HEK293T (cell line): ENCODE measurements around the gene CELF4.
A peak's percentile ranks its signal among the peaks of the same experiment; 100 is the strongest.

ENCODE experiments used
- CTCF ChIA-PET: fragments of 350-600 bp; formaldehyde crosslinking; extraction: SDS; loops from one replicate; lab custom pipeline; 2021; ENCODE audit warnings: antibody characterized with exemption, inconsistent platforms; lab: Yijun Ruan, JAX
- POLR2A ChIA-PET: fragments of 350-600 bp; formaldehyde crosslinking; extraction: SDS; loops from one replicate; lab custom pipeline; 2020; ENCODE audit warnings: antibody characterized with exemption, inconsistent platforms; lab: Yijun Ruan, JAX
- DNase-seq: peaks from one replicate; pipeline ENCODE4 v3.0.0; 2012; ENCODE audit warnings: mixed read lengths; ENCODE audit errors: extremely low spot score
- ARNT ChIP-seq: fragments of 450-650 bp; IDR thresholded peaks from 2 replicates; pipeline ENCODE4 v1.6.1; 2017; ENCODE audit warnings: mild to moderate bottlenecking
- BHLHE40 ChIP-seq: fragments of 450-650 bp; IDR thresholded peaks from 2 replicates; pipeline ENCODE4 v1.6.1; 2016; ENCODE audit warnings: mild to moderate bottlenecking, moderate library complexity, borderline replicate concordance
- CTBP1 ChIP-seq: fragments of 450-650 bp; IDR thresholded peaks from 2 replicates; pipeline ENCODE4 v1.6.1; 2016; ENCODE audit warnings: borderline replicate concordance
- ELF4 ChIP-seq: fragments of 450-650 bp; IDR thresholded peaks from 2 replicates; pipeline ENCODE4 v1.6.1; 2017; ENCODE audit warnings: antibody characterized with exemption
- FOXA1 ChIP-seq: fragments of 450-650 bp; IDR thresholded peaks from 2 replicates; pipeline ENCODE4 v1.6.1; 2016; ENCODE audit warnings: mild to moderate bottlenecking
- FOXK2 ChIP-seq: fragments of 450-650 bp; IDR thresholded peaks from 2 replicates; pipeline ENCODE4 v1.6.1; 2016; ENCODE audit warnings: mild to moderate bottlenecking
- FOXM1 ChIP-seq: fragments of 450-650 bp; IDR thresholded peaks from 2 replicates; pipeline ENCODE4 v1.6.1; 2017; ENCODE audit warnings: mild to moderate bottlenecking, borderline replicate concordance
- HDGF ChIP-seq: fragments of 450-650 bp; IDR thresholded peaks from 2 replicates; pipeline ENCODE4 v1.6.1; 2017; ENCODE audit warnings: antibody characterized with exemption, borderline replicate concordance
- L3MBTL2 ChIP-seq: fragments of 450-650 bp; conservative IDR thresholded peaks from 2 replicates; pipeline ENCODE4 v1.6.1; 2016; ENCODE audit warnings: mild to moderate bottlenecking
- LEF1 ChIP-seq: fragments of 450-650 bp; IDR thresholded peaks from 2 replicates; pipeline ENCODE4 v1.6.1; 2017; ENCODE audit warnings: mild to moderate bottlenecking, borderline replicate concordance
- NFRKB ChIP-seq: fragments of 450-650 bp; IDR thresholded peaks from 2 replicates; pipeline ENCODE4 v1.6.1; 2016; ENCODE audit warnings: mild to moderate bottlenecking, moderate library complexity
- SP1 ChIP-seq: fragments of 450-650 bp; IDR thresholded peaks from 2 replicates; pipeline ENCODE4 v1.6.1; 2017
- SUZ12 ChIP-seq: fragments of 450-650 bp; IDR thresholded peaks from 2 replicates; pipeline ENCODE4 v1.6.1; 2016; ENCODE audit warnings: mild to moderate bottlenecking
- TARDBP ChIP-seq: fragments of 450-650 bp; IDR thresholded peaks from 2 replicates; pipeline ENCODE4 v1.6.1; 2016
- ZNF384 ChIP-seq: fragments of 450-650 bp; IDR thresholded peaks from 2 replicates; pipeline ENCODE4 v1.6.1; 2016
- TF ChIP-seq, protein P1 (sequence below): fragments of 450-650 bp; IDR thresholded peaks from 2 replicates; pipeline ENCODE4 v1.6.1; 2016

The CELF4 gene

GRCh38 chr18:37430357-37431076 lies 135.1 kb downstream of the CELF4 start:
- peak; percentile 31 for DNase-seq
- TF ChIP-seq ELF4 (no peak), FOXK2 (no peak)
- ChIA-PET CTCF (no interaction called here), POLR2A (no interaction called here)

GRCh38 chr18:37429791-37430190 lies 135.8 kb downstream of the CELF4 start:
- no peak for DNase-seq
- ChIA-PET POLR2A (no interaction called here), CTCF (interaction anchor here (0.7 kb wide), 1 partner anchor 187 kb away, joined by 3 read pairs; no protein-coding TSS in a partner anchor)
- TF ChIP-seq ELF4 (no peak), BHLHE40 (no peak), TARDBP (no peak), L3MBTL2 (no peak), HDGF (no peak)

DNA sequence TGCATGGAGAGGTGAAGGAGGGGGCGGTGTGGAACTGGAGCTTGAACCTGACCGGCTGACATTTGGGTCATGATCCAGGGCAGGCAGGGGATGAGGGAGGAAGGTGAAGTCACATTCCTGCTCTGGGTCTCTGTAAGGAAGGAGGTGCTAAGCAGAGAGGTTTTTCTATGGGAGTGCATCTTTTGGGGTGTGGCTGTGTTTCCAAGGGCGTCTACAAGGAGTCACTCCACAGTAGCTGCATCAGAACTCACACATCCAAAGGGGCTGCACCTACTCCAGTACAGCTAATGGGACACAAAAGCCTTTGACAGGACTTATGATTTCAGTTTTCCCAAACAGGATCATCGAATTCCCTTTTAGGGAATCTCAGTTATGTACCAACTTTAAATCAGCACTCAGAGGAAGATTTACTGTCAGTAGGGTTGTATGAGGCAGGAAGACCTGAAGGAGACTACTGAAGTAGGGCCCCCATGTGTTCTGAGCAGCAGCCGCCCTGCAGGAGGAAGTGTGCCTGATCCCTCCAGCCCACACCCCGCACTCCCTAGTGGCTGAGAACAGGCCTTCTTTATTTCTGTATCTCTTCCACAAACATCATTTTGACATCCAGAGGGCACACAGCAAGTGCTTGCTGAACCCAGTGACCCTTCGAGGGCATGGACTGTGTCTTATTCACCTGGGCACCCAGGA lies 137.2 kb downstream of the CELF4 start:
- POLR2A ChIA-PET: no interaction called here
- CTCF ChIA-PET: no interaction called here
- DNase-seq: no peak
- no peak for TF ChIP-seq LEF1
- TF ChIP-seq SUZ12: no peak
- TF ChIP-seq TARDBP: no peak
- TF ChIP-seq HDGF: no peak
- no peak for TF ChIP-seq CTBP1
- TF ChIP-seq L3MBTL2: no peak
- TF ChIP-seq ZNF384: no peak
- no peak for TF ChIP-seq ELF4
- TF ChIP-seq, protein P1, sequence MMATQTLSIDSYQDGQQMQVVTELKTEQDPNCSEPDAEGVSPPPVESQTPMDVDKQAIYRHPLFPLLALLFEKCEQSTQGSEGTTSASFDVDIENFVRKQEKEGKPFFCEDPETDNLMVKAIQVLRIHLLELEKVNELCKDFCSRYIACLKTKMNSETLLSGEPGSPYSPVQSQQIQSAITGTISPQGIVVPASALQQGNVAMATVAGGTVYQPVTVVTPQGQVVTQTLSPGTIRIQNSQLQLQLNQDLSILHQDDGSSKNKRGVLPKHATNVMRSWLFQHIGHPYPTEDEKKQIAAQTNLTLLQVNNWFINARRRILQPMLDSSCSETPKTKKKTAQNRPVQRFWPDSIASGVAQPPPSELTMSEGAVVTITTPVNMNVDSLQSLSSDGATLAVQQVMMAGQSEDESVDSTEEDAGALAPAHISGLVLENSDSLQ: no peak
- no peak for TF ChIP-seq FOXM1
- TF ChIP-seq ARNT: no peak
- no peak for TF ChIP-seq SP1
- TF ChIP-seq FOXA1: no peak
- TF ChIP-seq FOXK2: no peak
- TF ChIP-seq BHLHE40: no peak
- TF ChIP-seq NFRKB: no peak

GRCh38 chr18:37426586-37426985 lies 139.0 kb downstream of the CELF4 start:
- ChIA-PET POLR2A (no interaction called here), CTCF (no interaction called here)
- no peak for DNase-seq
- TF ChIP-seq CTBP1 (no peak), ARNT (no peak), FOXM1 (no peak), NFRKB (no peak), SUZ12 (no peak), BHLHE40 (no peak), HDGF (no peak), TARDBP (no peak), LEF1 (no peak), ZNF384 (no peak), FOXK2 (no peak), L3MBTL2 (no peak), ELF4 (no peak), SP1 (no peak)
- TF ChIP-seq, protein P1: no peak

- DNase-seq: no peak
- TF ChIP-seq FOXA1 (no peak), NFRKB (no peak), TARDBP (no peak), LEF1 (no peak), SP1 (no peak), FOXK2 (no peak), FOXM1 (no peak), ZNF384 (no peak)
- ChIA-PET CTCF (interaction anchor here (1.1 kb wide), 1 partner anchor 60 kb away, joined by 3 read pairs; no protein-coding TSS in a partner anchor), POLR2A (no interaction called here)
Observed at GRCh38 chr18:37425222-37425621, 140.4 kb downstream of the CELF4 start.

DNA sequence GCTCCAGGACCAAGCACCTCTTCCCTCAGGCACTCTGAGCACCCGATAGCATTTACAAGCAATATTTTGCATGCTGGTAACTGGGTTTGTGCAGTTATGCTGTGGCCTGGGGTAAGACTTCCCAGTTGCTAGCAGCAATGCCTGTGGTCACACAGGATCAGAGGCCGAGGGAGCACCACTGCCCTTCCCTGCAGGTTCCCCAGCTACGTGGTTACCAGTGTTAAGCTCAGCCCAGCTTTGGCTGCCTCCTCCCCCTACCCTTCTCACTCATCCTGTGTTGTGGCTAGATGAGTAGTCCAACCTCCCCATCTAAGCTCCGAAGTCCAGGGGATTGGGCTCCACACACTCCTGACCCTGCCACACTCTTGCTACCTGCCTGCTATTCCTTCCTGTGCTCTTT lies 141.1 kb downstream of the CELF4 start:
- ChIA-PET POLR2A (no interaction called here), CTCF (interaction anchor here (0.6 to 1.3 kb wide), 4 partner anchors 37 to 101 kb away, joined by 3 read pairs; no protein-coding TSS in a partner anchor)
- no peak for DNase-seq
- no peak for TF ChIP-seq CTBP1
- TF ChIP-seq L3MBTL2: no peak
- no peak for TF ChIP-seq HDGF
- no peak for TF ChIP-seq BHLHE40
- no peak for TF ChIP-seq FOXA1
- TF ChIP-seq ZNF384: no peak
- no peak for TF ChIP-seq ARNT

GRCh38 chr18:37422596-37422995 lies 143.0 kb downstream of the CELF4 start:
- POLR2A ChIA-PET: interaction anchor here (0.7 kb wide), 1 partner anchor 36 kb away, joined by 3 read pairs; no protein-coding TSS in a partner anchor
- CTCF ChIA-PET: interaction anchor here (1.0 to 1.2 kb wide), 2 partner anchors 62 to 100 kb away, joined by 3 to 5 read pairs; no protein-coding TSS in a partner anchor
- no peak for DNase-seq
- TF ChIP-seq ZNF384 (no peak), LEF1 (no peak), FOXK2 (no peak), ARNT (no peak), NFRKB (no peak)
